H1 (cell line): Measurements from ENCODE around the gene HMCN2. TPM values are rescaled to one million over a fixed set of nuclear protein-coding genes. Genes with fewer than 3 reads are reported as not detected.

Source experiments
- CTCF ChIA-PET: fragments of 300-600 bp; sonication (Branson Sonifier 250); formaldehyde crosslinking; loops from one replicate; lab custom pipeline; 2021; ENCODE audit not compliant: partially characterized antibody; lab: Charles Lee
- POLR2A ChIA-PET: fragments of 300-600 bp; sonication (Branson Sonifier 250); formaldehyde crosslinking; loops from one replicate; lab custom pipeline; 2021; ENCODE audit warnings: inconsistent platforms; ENCODE audit not compliant: partially characterized antibody; lab: Charles Lee
- DNase-seq, 2 experiments: peaks; one replicate each; pipeline versions ENCODE4 v3.0.0 to v3.0.0-alpha.2; 2010 to 2022; ENCODE audit warnings: low spot score in 2 of 2, low read depth in 1 of 2, mixed read lengths in 1 of 2
- FAIRE-seq: peaks from 2 replicates; lab custom pipeline; 2011; peaks lifted over from hg19 to GRCh38; lab: Jason Lieb, UNC
- H2AFZ ChIP-seq: 2 replicates; pipeline ENCODE4 v1.8.1; 2012; ENCODE audit warnings: low read length, inconsistent platforms
- H2AK5ac ChIP-seq: 2 replicates; pipeline ENCODE4 v1.6.1; 2013; ENCODE audit warnings: low read depth, low read length
- H2BK120ac ChIP-seq: replicated peaks from 2 replicates; pipeline ENCODE3; 2013; ENCODE audit warnings: low read depth, low read length, inconsistent platforms
- H2BK12ac ChIP-seq: 2 replicates; pipeline ENCODE4 v1.6.1; 2013; ENCODE audit warnings: low read depth, low read length
- H2BK15ac ChIP-seq: 2 replicates; pipeline ENCODE4 v1.6.1; 2013; ENCODE audit warnings: low read length
- H2BK20ac ChIP-seq: 2 replicates; pipeline ENCODE4 v1.6.1; 2013; ENCODE audit warnings: low read length
- H2BK5ac ChIP-seq: 2 replicates; pipeline ENCODE4 v1.6.1; 2013; ENCODE audit warnings: low read depth, low read length
- H3K14ac ChIP-seq: 2 replicates; pipeline ENCODE4 v1.6.1; 2013; ENCODE audit warnings: inconsistent platforms; ENCODE audit not compliant: insufficient read length
- H3K18ac ChIP-seq: 2 replicates; pipeline ENCODE4 v1.6.1; 2013; ENCODE audit warnings: low read length; ENCODE audit errors: extremely low read depth
- H3K23ac ChIP-seq: 2 replicates; pipeline ENCODE4 v1.6.1; 2013; ENCODE audit warnings: inconsistent platforms; ENCODE audit not compliant: insufficient read length
- H3K23me2 ChIP-seq: 2 replicates; pipeline ENCODE4 v1.6.1; 2013; ENCODE audit warnings: low read depth, low read length
- H3K27ac ChIP-seq: 2 replicates; pipeline ENCODE4 v1.6.1; 2011; ENCODE audit warnings: low read depth, low read length, inconsistent platforms
- H3K27me3 ChIP-seq, 4 experiments: replicated peaks in 1 of 4; 1 replicate in 1 of 4; 2 replicates in 3 of 4; pipeline versions ENCODE4 v1.6.1 to v1.8.1; 2011 to 2013; ENCODE audit warnings: low read length in 3 of 4, mild to moderate bottlenecking in 3 of 4, inconsistent platforms in 2 of 4, mixed read lengths in 2 of 4, moderate library complexity in 1 of 4; ENCODE audit not compliant: control insufficient read depth in 3 of 4, insufficient read depth in 3 of 4; ENCODE audit errors: extremely low read depth in 1 of 4
- H3K36me3 ChIP-seq, 4 experiments: 2 replicates each; pipeline versions ENCODE4 v1.6.1 to v1.8.1; 2011 to 2013; ENCODE audit warnings: mild to moderate bottlenecking in 4 of 4, low read length in 3 of 4, moderate library complexity in 2 of 4, control low read depth in 1 of 4, inconsistent platforms in 1 of 4; ENCODE audit not compliant: insufficient read depth in 4 of 4, control insufficient read depth in 2 of 4
- H3K4ac ChIP-seq: replicated peaks from 2 replicates; pipeline ENCODE3; 2013; ENCODE audit warnings: low read length, low read depth, mixed read lengths, inconsistent platforms; ENCODE audit not compliant: insufficient read length
- H3K4me1 ChIP-seq, 4 experiments: replicated peaks in 1 of 4; 1 replicate in 1 of 4; 2 replicates in 3 of 4; pipeline versions ENCODE4 v1.6.1 to v1.8.1; 2011 to 2013; ENCODE audit warnings: low read length in 3 of 4, inconsistent platforms in 2 of 4, mixed read lengths in 1 of 4; ENCODE audit not compliant: insufficient read depth in 4 of 4, control insufficient read depth in 3 of 4
- H3K4me2 ChIP-seq, 2 experiments: 2 replicates each; pipeline versions ENCODE4 v1.6.1 to v1.8.1; 2011 to 2013; ENCODE audit warnings: low read depth in 2 of 2, low read length in 2 of 2, control low read depth in 1 of 2, inconsistent platforms in 1 of 2, mild to moderate bottlenecking in 1 of 2; ENCODE audit not compliant: insufficient read depth in 1 of 2
- H3K4me3 ChIP-seq, 4 experiments: fragments of 200-600, 300-600 bp in 1 of 4; sonication (generic), shearing (Covaris generic), sonication (Bioruptor Twin) in 1 of 4; 2 replicates each; pipeline versions ENCODE4 v1.5.1 to v1.8.1; 2011 to 2016; ENCODE audit warnings: low read length in 4 of 4, low read depth in 3 of 4, control low read depth in 2 of 4, inconsistent platforms in 2 of 4, mild to moderate bottlenecking in 2 of 4, mixed read lengths in 1 of 4, moderate library complexity in 1 of 4; ENCODE audit not compliant: insufficient read depth in 2 of 4; ENCODE audit errors: extremely low read depth in 1 of 4
- H3K56ac ChIP-seq: replicated peaks from 2 replicates; pipeline ENCODE3; 2013; ENCODE audit warnings: low read depth, mild to moderate bottlenecking, mixed read lengths, low read length, inconsistent platforms; ENCODE audit not compliant: insufficient read length
- H3K79me1 ChIP-seq: 2 replicates; pipeline ENCODE4 v1.6.1; 2013; ENCODE audit warnings: low read depth, low read length, control low read depth
- H3K79me2 ChIP-seq, 2 experiments: 2 replicates each; pipeline versions ENCODE4 v1.6.1 to v1.8.1; 2012 to 2013; ENCODE audit warnings: low read length in 2 of 2, mild to moderate bottlenecking in 2 of 2, inconsistent platforms in 1 of 2; ENCODE audit not compliant: insufficient read depth in 2 of 2, control insufficient read depth in 1 of 2
- H3K9ac ChIP-seq, 4 experiments: replicated peaks in 1 of 4; 1 replicate in 1 of 4; 2 replicates in 3 of 4; pipeline versions ENCODE4 v1.6.1 to v1.8.1; 2011 to 2013; ENCODE audit warnings: low read depth in 3 of 4, low read length in 3 of 4, control low read depth in 2 of 4, mild to moderate bottlenecking in 2 of 4, moderate library complexity in 2 of 4, inconsistent platforms in 1 of 4; ENCODE audit errors: extremely low read depth in 1 of 4
- H3K9me3 ChIP-seq, 2 experiments: 2 replicates each; pipeline versions ENCODE4 v1.6.1 to v1.8.1; 2012 to 2013; ENCODE audit warnings: mild to moderate bottlenecking in 2 of 2, moderate library complexity in 2 of 2, control low read depth in 1 of 2, inconsistent platforms in 1 of 2, low read depth in 1 of 2, low read length in 1 of 2, mixed read lengths in 1 of 2; ENCODE audit not compliant: insufficient read depth in 2 of 2
- H4K20me1 ChIP-seq, 2 experiments: replicated peaks in 1 of 2; 2 replicates each; pipeline versions ENCODE3 to v1.8.1; 2011 to 2013; ENCODE audit warnings: inconsistent platforms in 2 of 2, low read length in 2 of 2, mild to moderate bottlenecking in 1 of 2; ENCODE audit not compliant: insufficient read depth in 2 of 2, control insufficient read depth in 1 of 2
- H4K5ac ChIP-seq: 2 replicates; pipeline ENCODE4 v1.6.1; 2013; ENCODE audit warnings: low read length, low read depth, mixed read lengths, inconsistent platforms; ENCODE audit not compliant: insufficient read length
- H4K8ac ChIP-seq: 2 replicates; pipeline ENCODE4 v1.8.0; 2013; ENCODE audit warnings: mild to moderate bottlenecking, moderate library complexity, low read length, inconsistent platforms; ENCODE audit not compliant: insufficient read depth; ENCODE audit errors: extremely low read depth
- H4K91ac ChIP-seq: replicated peaks from 2 replicates; pipeline ENCODE3; 2013; ENCODE audit warnings: low read length, mixed read lengths, inconsistent platforms; ENCODE audit not compliant: insufficient read length
- CBX5 ChIP-seq: fragments of 300-800, 300-1000 bp; sonication (generic); IDR thresholded peaks from 2 replicates; pipeline ENCODE4 v1.7.1; 2016; ENCODE audit warnings: antibody characterized with exemption, low read length, low read depth
- CBX8 ChIP-seq: fragments of 300-800, 300-1000 bp; sonication (generic); IDR thresholded peaks from 2 replicates; pipeline ENCODE4 v1.7.1; 2016; ENCODE audit warnings: low read depth, low read length, borderline replicate concordance
- HDAC6 ChIP-seq: IDR thresholded peaks from one replicate; pipeline ENCODE4 v1.7.1; 2012; ENCODE audit warnings: low read depth, mild to moderate bottlenecking, inconsistent platforms, low read length, moderate library complexity
- KDM1A ChIP-seq: fragments of 200-600, 300-600 bp; sonication (generic); IDR thresholded peaks from 2 replicates; pipeline ENCODE4 v1.7.1; 2016; ENCODE audit warnings: mild to moderate bottlenecking, low read length, borderline replicate concordance
- KDM4A ChIP-seq: IDR thresholded peaks from one replicate; pipeline ENCODE4 v1.7.1; 2012; ENCODE audit warnings: low read depth, mild to moderate bottlenecking, moderate library complexity, low read length, inconsistent platforms; ENCODE audit not compliant: severe bottlenecking
- KDM5A ChIP-seq: fragments of 200-600 bp; IDR thresholded peaks from 2 replicates; pipeline ENCODE4 v1.7.1; 2012; ENCODE audit warnings: mild to moderate bottlenecking, low read length, inconsistent platforms, mixed read lengths
- POLR2A ChIP-seq, 2 experiments: IDR thresholded peaks; 1 replicate in 1 of 2; 2 replicates in 1 of 2; pipeline ENCODE4 v1.6.1; 2011; ENCODE audit warnings: low read depth in 2 of 2, low read length in 2 of 2, mild to moderate bottlenecking in 2 of 2; ENCODE audit errors: control extremely low read depth in 1 of 2
- POLR2AphosphoS5 ChIP-seq: IDR thresholded peaks from 2 replicates; pipeline ENCODE4 v1.6.1; 2011; ENCODE audit warnings: low read depth, low read length
- POU5F1 ChIP-seq: IDR thresholded peaks from 2 replicates; pipeline ENCODE4 v1.6.1; 2011; ENCODE audit warnings: low read depth, mild to moderate bottlenecking, low read length, moderate library complexity
- RNF2 ChIP-seq: fragments of 200-900, 300-1000 bp; sonication (generic); IDR thresholded peaks from 2 replicates; pipeline ENCODE4 v1.7.1; 2016; ENCODE audit warnings: borderline replicate concordance, low read depth, mild to moderate bottlenecking, antibody characterized with exemption, low read length; ENCODE audit not compliant: poor library complexity, severe bottlenecking; ENCODE audit errors: missing control alignments
- SIX5 ChIP-seq: IDR thresholded peaks from 2 replicates; pipeline ENCODE4 v1.6.1; 2011; ENCODE audit warnings: mild to moderate bottlenecking, low read depth, low read length
- TAF7 ChIP-seq: optimal IDR thresholded peaks from 2 replicates; pipeline ENCODE3; 2011; ENCODE audit warnings: low read depth, mild to moderate bottlenecking, inconsistent platforms, low read length, moderate library complexity, borderline replicate concordance
- WGBS, 2 experiments: shearing (Covaris generic) in 1 of 2; methylation state at CpG; one replicate each; pipeline versions ENCODE4 v1.1.6 to v1.1.7; 2013 to 2015; ENCODE audit warnings: low lambda C conversion rate in 2 of 2, mixed read lengths in 2 of 2, inconsistent platforms in 1 of 2, low coverage in 1 of 2, missing lambda C conversion rate in 1 of 2; ENCODE audit not compliant: insufficient replicate concordance in 2 of 2, insufficient coverage in 1 of 2, insufficient read length in 1 of 2; ENCODE audit errors: extremely low coverage in 1 of 2, missing lambda C conversion rate in 1 of 2; 5-methylcytosine and 5-hydroxymethylcytosine counted together
- polyA plus RNA-seq, 7 experiments: library from polyadenylated mRNA; depleted of rRNA in 3 of 7; stranded (reverse) in 5 of 7; unstranded in 2 of 7; fragments of >200 nt in 5 of 7; fragments of 200-250 nt in 2 of 7; gene quantifications; 1 replicate in 5 of 7; 2 replicates in 1 of 7; 4 replicates in 1 of 7; pipeline versions ENCODE4 v1.2.1 to v1.2.3, GENCODE V29; 2011 to 2013; ENCODE audit warnings: missing spikeins in 2 of 7, mixed read lengths in 2 of 7
- total RNA-seq: library from RNA; stranded (reverse); fragmentation: NEBNext Ultra II Directional; extraction: Animal tissue kit (Norgen Biotek cat#: 25700); gene quantifications from 2 replicates; pipeline ENCODE4 v1.2.1, GENCODE V29; 2021

The HMCN2 gene
- total and polyA plus RNA-seq, 2 of the 8 experiments (the other 6 are each of a cell fraction or from before 2014, with no cell fraction given) = 5.0 to 9.1 TPM

GRCh38 chr9:130358928-130359327 is 93.4 kb downstream of the HMCN2 start:
- H3K4me2 ChIP-seq = no peak overlapping the region
- no peaks in the 10 kb centered on the region for H3K79me2 ChIP-seq
- no peak overlapping the region for H3K27ac ChIP-seq
- no peak overlapping the region for H2AK5ac ChIP-seq
- no peak overlapping the region for H3K9ac ChIP-seq
- no peaks in the 10 kb centered on the region; a peak in 1 of 8 replicates for H3K36me3 ChIP-seq
- H3K56ac ChIP-seq = no peak overlapping the region
- no peak overlapping the region for H2BK15ac ChIP-seq
- H3K4ac ChIP-seq = no peak overlapping the region
- H3K9me3 ChIP-seq = no peaks in the 10 kb centered on the region
- H2BK120ac ChIP-seq = no peak overlapping the region
- 0 out of 2 replicates have a peak overlapping the region, but pooled peaks have one; percentile 52 for H2BK5ac ChIP-seq
- H3K23me2 ChIP-seq = peaks cover 13% of the 10 kb centered on the region; the same call in 1 of the 2 replicates
- H4K91ac ChIP-seq = no peak overlapping the region
- no peak overlapping the region for H3K23ac ChIP-seq
- peaks cover 0 to 1% of the 10 kb centered on the region in 2 experiments for H4K20me1 ChIP-seq
- no peak for FAIRE-seq
- no peak overlapping the region for H2BK12ac ChIP-seq
- WGBS, 2 experiments = 89% methylated on average over 7 of the region's 7 CpGs; no CpG with 5 or more reads in 1 of the 2 experiments
- POLR2A ChIA-PET = no interaction called here
- CTCF ChIA-PET = interaction anchor here (0.9 to 1.9 kb wide), 10 partner anchors 11 to 498 kb away, joined by 3 to 13 read pairs (median 4); no protein-coding TSS in a partner anchor
- H3K4me1 ChIP-seq = no peaks in the 10 kb centered on the region
- no peak overlapping the region for H2BK20ac ChIP-seq
- no peak overlapping the region for H4K5ac ChIP-seq
- TF ChIP-seq KDM1A = no peak
- no peak for TF ChIP-seq RNF2
- TF ChIP-seq SIX5 = no peak
- no peak for TF ChIP-seq POU5F1
- TF ChIP-seq CBX5 = no peak
- no peak for TF ChIP-seq HDAC6
- no peak for TF ChIP-seq CBX8
- no peak for TF ChIP-seq KDM5A
- no peak for TF ChIP-seq POLR2AphosphoS5
- no peak for TF ChIP-seq TAF7
- TF ChIP-seq POLR2A (IDR thresholded peaks at IDR 0.05; ENCODE audit: control extremely low read depth in 1 of 2, low read depth in 2 of 2, low read length in 2 of 2) = no peak
- TF ChIP-seq KDM4A = no peak
- TF ChIP-seq, all 59 proteins: peak for 0
- no peak for DNase-seq
- Histone ChIP-seq H3K79me1 (no peaks in the 10 kb centered on the region), H3K4me3 (no peak overlapping the region), H3K14ac (no peak overlapping the region), H3K27me3 (no peaks in the 10 kb centered on the region), H4K8ac (no peak overlapping the region), H3K18ac (no peak overlapping the region), H2AFZ (no peak overlapping the region)
